Uterus (tissue), 2 donors: ENCODE measurements around the gene CDH12.

Source experiments
- CTCF ChIP-seq, 4 experiments: fragments of 200-600 bp in 2 of 4; fragments of 450-650 bp in 2 of 4; sonication (generic) in 2 of 4; IDR thresholded peaks; one replicate each; pipeline ENCODE4 v1.5.1; 2016 to 2019; ENCODE audit warnings: antibody characterized with exemption in 4 of 4, mild to moderate bottlenecking in 2 of 4, moderate library complexity in 1 of 4
- POLR2A ChIP-seq, 2 donors: fragments of 450-650 bp; IDR thresholded peaks; one replicate each; pipeline ENCODE4 v1.6.1; 2016; ENCODE audit warnings: antibody characterized with exemption in 2 of 2, mild to moderate bottlenecking in 1 of 2, moderate library complexity in 1 of 2

- TF ChIP-seq CTCF (IDR thresholded peaks at IDR 0.05) (no peak), POLR2A (IDR thresholded peaks at IDR 0.05) (no peak)
Observed at GRCh38 chr5:21723500-21723899, 1129.6 kb downstream of the CDH12 start.
